ES-I3 (cell line): Measurements from ENCODE around the gene HBZ.
"Not testable (repeated sequence)": the region's sequence is repeated elsewhere in the genome, so short reads cannot be mapped to it uniquely, and the experiment has no call there.

ENCODE experiments used
- H3K36me3 ChIP-seq: 2 replicates; pipeline ENCODE4 v1.6.1; 2013; ENCODE audit warnings: mild to moderate bottlenecking, low read length, control low read depth, moderate library complexity; ENCODE audit not compliant: insufficient read depth
- H3K4me1 ChIP-seq: 2 replicates; pipeline ENCODE4 v1.6.1; 2013; ENCODE audit warnings: mild to moderate bottlenecking, control low read depth, low read length; ENCODE audit not compliant: insufficient read depth
- H3K9ac ChIP-seq: 2 replicates; pipeline ENCODE4 v1.6.1; 2013; ENCODE audit warnings: low read depth, mild to moderate bottlenecking, low read length, moderate library complexity
- H3K9me3 ChIP-seq: 2 replicates; pipeline ENCODE4 v1.6.1; 2013; ENCODE audit warnings: mild to moderate bottlenecking, low read length, moderate library complexity; ENCODE audit not compliant: control insufficient read depth, insufficient read depth

Gene HBZ

GRCh38 chr16:165539-166374, 13.3 kb downstream of the HBZ start, which contains the start of gene HBM:
Gene HBM (plus strand): TSS chr16:165978. CDS start chr16:165998, 20 bp downstream.
- Histone ChIP-seq H3K36me3 (no peaks in the 10 kb centered on the region), H3K9me3 (no peaks in the 10 kb centered on the region), H3K4me1 (0 out of 2 replicates have a peak, but pooled peaks cover 4% of the 10 kb centered on the region), H3K9ac (peak within 1 kb of the TSS; percentile 38; the same call in 1 of the 2 replicates)

- Histone ChIP-seq H3K9ac (peak overlapping the region; percentile 11; the same call in 1 of the 2 replicates), H3K9me3 (no peaks in the 10 kb centered on the region), H3K36me3 (no peaks in the 10 kb centered on the region), H3K4me1 (0 out of 2 replicates have a peak, but pooled peaks cover 4% of the 10 kb centered on the region)
These were observed 14.1 kb downstream of the HBZ start for GRCh38 chr16:166375-167121.

GRCh38 chr16:167122-167690, 14.8 kb downstream of the HBZ start:
- Histone ChIP-seq H3K4me1 (0 out of 2 replicates have a peak, but pooled peaks cover 4% of the 10 kb centered on the region), H3K9me3 (no peaks in the 10 kb centered on the region), H3K36me3 (no peaks in the 10 kb centered on the region), H3K9ac (no peak overlapping the region)

- no peaks in the 10 kb centered on the region for H3K36me3 ChIP-seq
- no peaks in the 10 kb centered on the region for H3K9me3 ChIP-seq
- H3K9ac ChIP-seq = no peak overlapping the region
- H3K4me1 ChIP-seq = 0 out of 2 replicates have a peak, but pooled peaks cover 4% of the 10 kb centered on the region
These were observed 16.0 kb downstream of the HBZ start for GRCh38 chr16:168424-168823.

- 0 out of 2 replicates have a peak, but pooled peaks cover 4% of the 10 kb centered on the region for H3K4me1 ChIP-seq
- no peaks in the 10 kb centered on the region for H3K9me3 ChIP-seq
- H3K36me3 ChIP-seq = no peaks in the 10 kb centered on the region
- no peak overlapping the region for H3K9ac ChIP-seq
These were observed 16.6 kb downstream of the HBZ start for GRCh38 chr16:169014-169413.

GRCh38 chr16:170088-170507, 17.7 kb downstream of the HBZ start:
- not testable (repeated sequence) for H3K9ac ChIP-seq

GRCh38 chr16:170788-171187, 18.3 kb downstream of the HBZ start:
- H3K4me1 ChIP-seq = 0 out of 2 replicates have a peak, but pooled peaks cover 4% of the 10 kb centered on the region
- H3K9me3 ChIP-seq = no peaks in the 10 kb centered on the region
- H3K36me3 ChIP-seq = no peaks in the 10 kb centered on the region
- no peak overlapping the region for H3K9ac ChIP-seq

More at GRCh38 chr16:170088-170507, 17.7 kb downstream of the HBZ start:
- not testable (repeated sequence) for H3K9me3 ChIP-seq, H3K4me1 ChIP-seq, H3K36me3 ChIP-seq

GRCh38 chr16:172374-172941, 20.0 kb downstream of the HBZ start, which contains the start of gene HBA2:
Gene HBA2 (plus strand): TSS chr16:172876. CDS start chr16:172913, 37 bp downstream.
- not testable (repeated sequence) for H3K36me3 ChIP-seq, H3K4me1 ChIP-seq, H3K9me3 ChIP-seq, H3K9ac ChIP-seq

GRCh38 chr16:173211-173854, 20.9 kb downstream of the HBZ start:
- not testable (repeated sequence) for H3K36me3 ChIP-seq, H3K4me1 ChIP-seq, H3K9me3 ChIP-seq, H3K9ac ChIP-seq

GRCh38 chr16:173928-174769, 21.7 kb downstream of the HBZ start:
- H3K4me1 ChIP-seq, H3K36me3 ChIP-seq, H3K9ac ChIP-seq, H3K9me3 ChIP-seq: not testable (repeated sequence)

- Histone ChIP-seq H3K9ac (no peak overlapping the region), H3K9me3 (no peaks in the 10 kb centered on the region), H3K4me1 (no peaks in the 10 kb centered on the region), H3K36me3 (no peaks in the 10 kb centered on the region)
These were observed 22.8 kb downstream of the HBZ start for GRCh38 chr16:175011-175949.

GRCh38 chr16:176006-176405, 23.6 kb downstream of the HBZ start:
- not testable (repeated sequence) for H3K4me1 ChIP-seq

More at GRCh38 chr16:176006-176405, 23.6 kb downstream of the HBZ start:
- not testable (repeated sequence) for H3K9ac ChIP-seq, H3K9me3 ChIP-seq, H3K36me3 ChIP-seq
